ENCODE data around the gene RNF44.

GRCh38 chr5:176525677-176526076, 11.5 kb downstream of the RNF44 start:
- TF ChIP-seq EZH2phosphoT487 (IDR thresholded peaks at IDR 0.05; ENCODE audit: low read length) (no peak), EZH2 (optimal IDR thresholded peaks at IDR 0.05; ENCODE audit: low read depth, low read length) (no peak)

Measured in MM.1S (cell line).